Liver (tissue), 3 donors: ENCODE data around the gene KLHDC10.

Experiments
- CTCF ChIP-seq: fragments of 150-350 bp; IDR thresholded peaks from 2 replicates; pipeline ENCODE4 v1.5.1; 2017; ENCODE audit warnings: improper control_type of control experiment, low read depth, low read length; ENCODE audit not compliant: missing input control
- MAX ChIP-seq: IDR thresholded peaks from 2 replicates; pipeline ENCODE4 v1.6.1; 2016; ENCODE audit warnings: antibody characterized with exemption
- RXRA ChIP-seq, 2 donors: IDR thresholded peaks; 2 replicates each; pipeline ENCODE4 v1.6.1; 2017 to 2018; ENCODE audit warnings: antibody characterized with exemption in 2 of 2, mild to moderate bottlenecking in 1 of 2
- SP1 ChIP-seq: IDR thresholded peaks from 2 replicates; pipeline ENCODE4 v1.6.1; 2018; ENCODE audit warnings: antibody characterized with exemption, mild to moderate bottlenecking
- donor health status: healthy.
- donor health status: healthy.

- no peak for TF ChIP-seq CTCF
- no peak for TF ChIP-seq SP1
- no peak for TF ChIP-seq MAX
- TF ChIP-seq RXRA (IDR thresholded peaks at IDR 0.05), result no peak
These were observed 74.2 kb downstream of the KLHDC10 start for GRCh38 chr7:130144312-130145171.
